OCI-LY7 (cell line): Measurements from ENCODE around the gene TWNK. TPM values are rescaled to one million over a fixed set of nuclear protein-coding genes. Genes with fewer than 3 reads are reported as not detected.
"Not testable (repeated sequence)": the region's sequence is repeated elsewhere in the genome, so short reads cannot be mapped to it uniquely, and the experiment has no call there.

Experiments
- BruUV-seq: library from RNA; stranded (reverse); fragments of 400-500 nt; replicated peaks from 2 replicates; lab custom pipeline; 2021; lab: Mats Ljungman, UMichigan
- CTCF ChIA-PET: fragments of 300-600 bp; sonication (Branson Sonifier 250); formaldehyde crosslinking; loops from one replicate; lab custom pipeline; 2022; ENCODE audit warnings: antibody characterized with exemption; ENCODE audit not compliant: unreplicated experiment; lab: Charles Lee
- POLR2A ChIA-PET: fragments of 300-600 bp; sonication (Branson Sonifier 250); formaldehyde crosslinking; loops from one replicate; lab custom pipeline; 2022; ENCODE audit warnings: antibody characterized with exemption; lab: Charles Lee
- DNase-seq: peaks from one replicate; pipeline ENCODE4 v3.0.0-alpha.2; 2015; ENCODE audit warnings: low spot score
- H2AFZ ChIP-seq: fragments of 200-600 bp; sonication (generic), shearing (Covaris generic); 2 replicates; pipeline ENCODE4 v1.6.1; 2014; ENCODE audit warnings: mild to moderate bottlenecking, antibody characterized with exemption, low read length, moderate library complexity
- H3K27ac ChIP-seq: fragments of 200-600 bp; sonication (generic); 2 replicates; pipeline ENCODE4 v1.5.1; 2014; ENCODE audit warnings: mixed run types, low read depth, mild to moderate bottlenecking, moderate library complexity, low read length, inconsistent platforms; ENCODE audit not compliant: poor library complexity, severe bottlenecking
- H3K36me3 ChIP-seq: fragments of 200-600 bp; sonication (generic); 2 replicates; pipeline ENCODE4 v1.6.1; 2014; ENCODE audit warnings: mild to moderate bottlenecking, antibody characterized with exemption, low read length, moderate library complexity, mixed read lengths; ENCODE audit not compliant: insufficient read depth
- H3K4me1 ChIP-seq: fragments of 200-600 bp; sonication (generic); 2 replicates; pipeline ENCODE4 v1.5.1; 2014; ENCODE audit warnings: mild to moderate bottlenecking, low read length; ENCODE audit not compliant: insufficient read depth, poor library complexity, severe bottlenecking
- H3K4me2 ChIP-seq: fragments of 200-600 bp; sonication (generic); 2 replicates; pipeline ENCODE4 v1.6.1; 2014; ENCODE audit warnings: mild to moderate bottlenecking, low read length
- H3K4me3 ChIP-seq: fragments of 200-600 bp; sonication (generic); 2 replicates; pipeline ENCODE4 v1.5.1; 2014; ENCODE audit warnings: mild to moderate bottlenecking, low read depth, low read length; ENCODE audit not compliant: poor library complexity, severe bottlenecking
- H3K79me2 ChIP-seq: fragments of 200-600 bp; sonication (generic); 2 replicates; pipeline ENCODE4 v1.6.1; 2016; ENCODE audit warnings: low read depth, mild to moderate bottlenecking, low read length, moderate library complexity, mixed read lengths; ENCODE audit not compliant: insufficient read depth
- H3K9me2 ChIP-seq: fragments of 200-600 bp; sonication (generic); 2 replicates; pipeline ENCODE4 v1.6.1; 2016; ENCODE audit warnings: mild to moderate bottlenecking, low read length, mixed read lengths; ENCODE audit not compliant: insufficient read depth
- H3K9me3 ChIP-seq: fragments of 200-600 bp; sonication (generic); 2 replicates; pipeline ENCODE4 v1.6.1; 2014; ENCODE audit warnings: mild to moderate bottlenecking, mixed run types, low read length, mixed read lengths
- H4K20me1 ChIP-seq: fragments of 200-600 bp; sonication (generic); 2 replicates; pipeline ENCODE4 v1.6.1; 2014; ENCODE audit warnings: mild to moderate bottlenecking, antibody characterized with exemption, low read length, moderate library complexity, mixed read lengths; ENCODE audit not compliant: insufficient read depth
- EZH2phosphoT487 ChIP-seq: fragments of 200-600 bp; sonication (generic); IDR thresholded peaks from 2 replicates; pipeline ENCODE4 v1.6.1; 2018; ENCODE audit warnings: low read depth, borderline replicate concordance, mild to moderate bottlenecking, mixed run types, antibody characterized with exemption, low read length, moderate library complexity, mixed read lengths
- intact Hi-C: fragments of 100-400 bp; cut with micrococcal nuclease; formaldehyde crosslinking; loops from one replicate; pipeline ENCODE4 v1.10.0; 2022; ENCODE audit not compliant: unreplicated experiment
- total RNA-seq, 2 experiments: library from RNA; depleted of rRNA in 1 of 2; stranded (reverse); fragments of >200 nt in 1 of 2; shearing (Covaris generic) in 1 of 2; gene quantifications; 2 replicates each; pipeline ENCODE4 v1.2.3, GENCODE V29; 2014 to 2022
- TF ChIP-seq, protein P1 (sequence below): fragments of 200-600 bp; sonication (generic); conservative IDR thresholded peaks from 2 replicates; pipeline ENCODE4 v1.5.1; 2014; ENCODE audit warnings: mild to moderate bottlenecking, antibody characterized with exemption, low read length, moderate library complexity, mixed read lengths

TWNK gene
- total RNA-seq, 2 experiments from 2014 or later, result 15.8 to 21.7 TPM

GRCh38 chr10:100972115-100972903 is 15.0 kb upstream of the TWNK start:
- BruUV-seq, result no TSS peak
- Histone ChIP-seq H3K36me3 (no peaks in the 10 kb centered on the region), H4K20me1 (no peaks in the 10 kb centered on the region), H3K9me2 (no peaks in the 10 kb centered on the region), H3K79me2 (no peaks in the 10 kb centered on the region), H3K4me2 (no peak overlapping the region), H3K9me3 (no peaks in the 10 kb centered on the region), H3K4me3 (no peak overlapping the region), H2AFZ (no peak overlapping the region), H3K27ac (no peak overlapping the region), H3K4me1 (peaks cover 14% of the 10 kb centered on the region)
- intact Hi-C loops, result no loop called here
- ChIA-PET CTCF (no interaction called here), POLR2A (no interaction called here)
- DNase-seq, result no peak
- no peak for TF ChIP-seq EZH2phosphoT487
- TF ChIP-seq, protein P1, sequence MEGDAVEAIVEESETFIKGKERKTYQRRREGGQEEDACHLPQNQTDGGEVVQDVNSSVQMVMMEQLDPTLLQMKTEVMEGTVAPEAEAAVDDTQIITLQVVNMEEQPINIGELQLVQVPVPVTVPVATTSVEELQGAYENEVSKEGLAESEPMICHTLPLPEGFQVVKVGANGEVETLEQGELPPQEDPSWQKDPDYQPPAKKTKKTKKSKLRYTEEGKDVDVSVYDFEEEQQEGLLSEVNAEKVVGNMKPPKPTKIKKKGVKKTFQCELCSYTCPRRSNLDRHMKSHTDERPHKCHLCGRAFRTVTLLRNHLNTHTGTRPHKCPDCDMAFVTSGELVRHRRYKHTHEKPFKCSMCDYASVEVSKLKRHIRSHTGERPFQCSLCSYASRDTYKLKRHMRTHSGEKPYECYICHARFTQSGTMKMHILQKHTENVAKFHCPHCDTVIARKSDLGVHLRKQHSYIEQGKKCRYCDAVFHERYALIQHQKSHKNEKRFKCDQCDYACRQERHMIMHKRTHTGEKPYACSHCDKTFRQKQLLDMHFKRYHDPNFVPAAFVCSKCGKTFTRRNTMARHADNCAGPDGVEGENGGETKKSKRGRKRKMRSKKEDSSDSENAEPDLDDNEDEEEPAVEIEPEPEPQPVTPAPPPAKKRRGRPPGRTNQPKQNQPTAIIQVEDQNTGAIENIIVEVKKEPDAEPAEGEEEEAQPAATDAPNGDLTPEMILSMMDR, result no peak

DNA sequence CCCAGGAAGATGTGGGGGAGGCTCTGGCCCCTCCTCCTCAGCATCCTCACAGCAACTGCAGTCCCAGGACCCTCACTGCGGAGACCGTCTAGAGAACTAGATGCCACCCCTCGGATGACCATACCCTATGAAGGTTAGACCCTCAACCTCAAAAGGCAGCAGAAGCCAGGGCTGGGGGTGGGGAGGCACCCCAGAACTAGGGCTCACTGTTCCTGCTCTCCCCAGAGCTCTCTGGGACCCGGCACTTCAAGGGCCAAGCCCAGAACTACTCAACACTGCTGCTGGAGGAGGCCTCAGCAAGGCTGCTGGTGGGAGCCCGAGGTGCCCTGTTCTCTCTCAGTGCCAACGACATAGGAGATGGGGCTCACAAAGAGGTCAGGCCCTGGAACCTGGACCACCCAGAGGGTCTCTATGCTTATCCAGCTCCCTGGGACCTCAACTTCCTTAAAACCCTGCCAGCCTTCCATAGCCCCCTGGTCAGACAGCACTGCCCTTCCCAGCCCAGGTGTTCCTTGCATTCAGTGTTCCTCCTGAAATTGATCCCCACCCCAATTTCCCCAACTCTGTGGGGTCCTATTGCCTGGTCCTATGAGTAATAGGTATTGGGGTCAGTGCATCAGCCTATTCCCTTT is 14.3 kb upstream of the TWNK start:
- no peaks in the 10 kb centered on the region for H3K79me2 ChIP-seq
- H3K4me2 ChIP-seq, result no peak overlapping the region
- H3K36me3 ChIP-seq, result no peaks in the 10 kb centered on the region
- H3K4me3 ChIP-seq, result no peak overlapping the region
- peaks cover 14% of the 10 kb centered on the region for H3K4me1 ChIP-seq
- H3K27ac ChIP-seq, result no peak overlapping the region
- H3K9me3 ChIP-seq, result no peaks in the 10 kb centered on the region
- DNase-seq, result no peak
- TF ChIP-seq, protein P1, result no peak
- TF ChIP-seq EZH2phosphoT487, result no peak
- CTCF ChIA-PET, result no interaction called here
- POLR2A ChIA-PET, result no interaction called here
- no peaks in the 10 kb centered on the region for H3K9me2 ChIP-seq
- H2AFZ ChIP-seq, result no peak overlapping the region
- intact Hi-C loops, result no loop called here
- BruUV-seq, result no TSS peak
- no peaks in the 10 kb centered on the region for H4K20me1 ChIP-seq

- H3K4me3 ChIP-seq, H3K27ac ChIP-seq, BruUV-seq, H3K4me1 ChIP-seq, intact Hi-C loops, H3K4me2 ChIP-seq, CTCF ChIA-PET, DNase-seq, H3K36me3 ChIP-seq, H2AFZ ChIP-seq, H3K79me2 ChIP-seq, H3K9me2 ChIP-seq, H4K20me1 ChIP-seq, H3K9me3 ChIP-seq: not testable (repeated sequence)
- POLR2A ChIA-PET, result interaction anchor here (1.6 kb wide), 1 partner anchor 10 kb away, joined by 5 read pairs; no protein-coding TSS in a partner anchor
Observed at GRCh38 chr10:100975397-100975796, 11.9 kb upstream of the TWNK start.
